ENCODE data around the gene DNASE1L1. TPM values are rescaled to one million over a fixed set of nuclear protein-coding genes. Genes with fewer than 3 reads are reported as not detected.

Gene DNASE1L1
- total RNA-seq, 4 donors from 2014 or later: 21.7 to 41.4 (median 32.1) TPM

GRCh38 chrX:154384284-154384892, 24.7 kb downstream of the DNASE1L1 start:
- peaks cover 0 to 17% (median 0%) of the 10 kb centered on the region in 3 donors for H3K36me3 ChIP-seq
- H3K4me3 ChIP-seq: no peak overlapping the region
- DNase-seq: no peak
- peaks cover 10 to 22% (median 10%) of the 10 kb centered on the region in 3 donors for H3K4me1 ChIP-seq
- no peaks in the 10 kb centered on the region for H3K27me3 ChIP-seq
- no peak overlapping the region for H3K27ac ChIP-seq
- H3K9me3 ChIP-seq: no peaks in the 10 kb centered on the region
- 64% methylated on average over 5 of the region's 8 CpGs; no CpG with 5 or more reads in 1 of the 2 donors for WGBS, 2 donors
- intact Hi-C loops (cut with DNase I): no loop called here
- no peak for TF ChIP-seq POLR2A (IDR thresholded peaks at IDR 0.05)
- TF ChIP-seq CTCF (IDR thresholded peaks at IDR 0.05): peak in 2 of 6 experiments; percentile 3 to 20

- intact Hi-C loops (cut with DNase I): no loop called here
- no peak for DNase-seq
- H3K36me3 ChIP-seq: peaks cover 0 to 17% (median 0%) of the 10 kb centered on the region in 3 donors
- WGBS, 2 donors: 57 to 87% methylated on average over 3 to 7 of the region's 14 CpGs
- no peak overlapping the region for H3K27ac ChIP-seq
- TF ChIP-seq POLR2A (IDR thresholded peaks at IDR 0.05) (no peak), CTCF (IDR thresholded peaks at IDR 0.05) (no peak)
- no peak overlapping the region for H3K4me3 ChIP-seq
- peaks cover 10 to 22% (median 10%) of the 10 kb centered on the region in 3 donors for H3K4me1 ChIP-seq
- no peaks in the 10 kb centered on the region for H3K9me3 ChIP-seq
- no peaks in the 10 kb centered on the region for H3K27me3 ChIP-seq
Observed at GRCh38 chrX:154383359-154384283, 25.4 kb downstream of the DNASE1L1 start.

GRCh38 chrX:154382483-154383069, 26.5 kb downstream of the DNASE1L1 start:
- WGBS, 2 donors: 73% methylated on average over 11 of the region's 11 CpGs; no CpG with 5 or more reads in 1 of the 2 donors
- H3K27me3 ChIP-seq: no peaks in the 10 kb centered on the region
- no peak for DNase-seq
- H3K27ac ChIP-seq: no peak overlapping the region
- no peak overlapping the region for H3K4me3 ChIP-seq
- H3K4me1 ChIP-seq: peaks cover 10 to 30% (median 10%) of the 10 kb centered on the region in 3 donors
- intact Hi-C loops (cut with DNase I): no loop called here
- TF ChIP-seq CTCF (IDR thresholded peaks at IDR 0.05) (no peak), POLR2A (IDR thresholded peaks at IDR 0.05) (no peak)
- H3K36me3 ChIP-seq: peaks cover 0 to 17% (median 0%) of the 10 kb centered on the region in 3 donors
- no peaks in the 10 kb centered on the region for H3K9me3 ChIP-seq

- DNase-seq: no peak
- TF ChIP-seq CTCF (IDR thresholded peaks at IDR 0.05): no peak
- TF ChIP-seq POLR2A (IDR thresholded peaks at IDR 0.05): no peak
- Histone ChIP-seq H3K9me3 (no peaks in the 10 kb centered on the region), H3K27me3 (no peaks in the 10 kb centered on the region), H3K27ac (peak overlapping the region in 1 of 4 donors; percentile 99), H3K4me1 (peaks cover 10 to 37% (median 10%) of the 10 kb centered on the region in 3 donors), H3K4me3 (no peak overlapping the region), H3K36me3 (peaks cover 0 to 17% (median 0%) of the 10 kb centered on the region in 3 donors)
- WGBS, 2 donors: 61% methylated on average over 3 of the region's 6 CpGs; no CpG with 5 or more reads in 1 of the 2 donors
- intact Hi-C loops (cut with DNase I): no loop called here
Observed at GRCh38 chrX:154381271-154381670, 27.8 kb downstream of the DNASE1L1 start.

All from esophagus squamous epithelium (tissue), 5 donors.